ENCODE measurements around the gene CFAP210. TPM values are rescaled to one million over a fixed set of nuclear protein-coding genes. Genes with fewer than 3 reads are reported as not detected.
"Not testable (repeated sequence)": the region's sequence is repeated elsewhere in the genome, so short reads cannot be mapped to it uniquely, and the experiment has no call there.

CFAP210 gene
- polyA plus RNA-seq, 4 donors, result 1.6 to 3.1 (median 2.6) TPM

GRCh38 chr2:169637620-169638019 is 56.6 kb downstream of the CFAP210 start:
- DNase-seq (ENCODE audit: low read depth in 4 of 4, low spot score in 2 of 4), result no peak

GRCh38 chr2:169636440-169637097 is 57.6 kb downstream of the CFAP210 start:
- no peak for DNase-seq (ENCODE audit: low read depth in 4 of 4, low spot score in 2 of 4)

- no peak for DNase-seq (ENCODE audit: low read depth in 4 of 4, low spot score in 2 of 4)
Measured at GRCh38 chr2:169625781-169626180, 68.4 kb downstream of the CFAP210 start.

GRCh38 chr2:169623235-169623634 is 71.0 kb downstream of the CFAP210 start:
- DNase-seq (ENCODE audit: low read depth in 4 of 4, low spot score in 2 of 4), result no peak

- no peak for DNase-seq (ENCODE audit: low read depth in 4 of 4, low spot score in 2 of 4)
Measured at GRCh38 chr2:169620509-169620908, 73.7 kb downstream of the CFAP210 start.

GRCh38 chr2:169619946-169620345 is 74.3 kb downstream of the CFAP210 start:
- no peak for DNase-seq (ENCODE audit: low read depth in 4 of 4, low spot score in 2 of 4)

- not testable (repeated sequence) for DNase-seq (ENCODE audit: low read depth in 4 of 4, low spot score in 2 of 4)
Measured at GRCh38 chr2:169615982-169616381, 78.2 kb downstream of the CFAP210 start.

GRCh38 chr2:169613876-169614275 is 80.3 kb downstream of the CFAP210 start:
- DNase-seq (ENCODE audit: low read depth in 4 of 4, low spot score in 2 of 4), result no peak

GRCh38 chr2:169609264-169609663 is 84.9 kb downstream of the CFAP210 start:
- DNase-seq (ENCODE audit: low read depth in 4 of 4, low spot score in 2 of 4), result no peak

- no peak for DNase-seq (ENCODE audit: low read depth in 4 of 4, low spot score in 2 of 4)
Measured at GRCh38 chr2:169599568-169599967, 94.6 kb downstream of the CFAP210 start.

GRCh38 chr2:169598982-169599381 is 95.2 kb downstream of the CFAP210 start:
- DNase-seq (ENCODE audit: low read depth in 4 of 4, low spot score in 2 of 4), result no peak

- DNase-seq (ENCODE audit: low read depth in 4 of 4, low spot score in 2 of 4), result not testable (repeated sequence)
Measured at GRCh38 chr2:169596546-169596945, 97.7 kb downstream of the CFAP210 start.

Other genes with a start within 250 kb of the CFAP210 start
- 10 to 100 TPM; 10.6 to 18.3 (median 14.0) TPM for gene BBS5, start 214.9 kb downstream of the CFAP210 start, polyA plus RNA-seq (ENCODE audit: insufficient read length in 4 of 4)
- gene KLHL41, start 184.7 kb downstream of the CFAP210 start, polyA plus RNA-seq (ENCODE audit: insufficient read length in 4 of 4), result 1 to 10 TPM in 3 of 4 donors, under 1 TPM in 1; 0.76 to 2.7 (median 1.5) TPM
- 10 to 100 TPM; 26.8 to 47.3 (median 36.4) TPM for gene FASTKD1, start 120.5 kb downstream of the CFAP210 start, polyA plus RNA-seq (ENCODE audit: insufficient read length in 4 of 4)
- 100 to 1,000 TPM in 3 of 4 donors, 10 to 100 TPM in 1; 84.1 to 111 (median 102) TPM for gene PPIG, start 110.1 kb downstream of the CFAP210 start, polyA plus RNA-seq (ENCODE audit: insufficient read length in 4 of 4)
- gene PHOSPHO2, start 64 bp upstream of the CFAP210 start, polyA plus RNA-seq (ENCODE audit: insufficient read length in 4 of 4), result 10 to 100 TPM; 10.3 to 19.7 (median 14.7) TPM
- gene KLHL23, start 39.4 kb upstream of the CFAP210 start, polyA plus RNA-seq (ENCODE audit: insufficient read length in 4 of 4), result 10 to 100 TPM; 25.9 to 41.5 (median 35.4) TPM
- 100 to 1,000 TPM; 165 to 206 (median 183) TPM for gene SSB, start 104.5 kb upstream of the CFAP210 start, polyA plus RNA-seq (ENCODE audit: insufficient read length in 4 of 4)
- 10 to 100 TPM; 44.4 to 50.5 (median 48.0) TPM for gene METTL5, start 130.5 kb upstream of the CFAP210 start, polyA plus RNA-seq (ENCODE audit: insufficient read length in 4 of 4)
- 10 to 100 TPM; 30.4 to 47.2 (median 39.1) TPM for gene UBR3, start 133.0 kb upstream of the CFAP210 start, polyA plus RNA-seq (ENCODE audit: insufficient read length in 4 of 4)

All from left renal cortex interstitium (tissue), 4 donors.